ENCODE data around the gene ITGB7. TPM values are rescaled to one million over a fixed set of nuclear protein-coding genes. Genes with fewer than 3 reads are reported as not detected.
A peak's percentile ranks its signal among the peaks of the same experiment; 100 is the strongest.

ITGB7 gene
- total and polyA plus RNA-seq, 11 donors, result 0.12 to 11.6 (median 1.1) TPM

DNA sequence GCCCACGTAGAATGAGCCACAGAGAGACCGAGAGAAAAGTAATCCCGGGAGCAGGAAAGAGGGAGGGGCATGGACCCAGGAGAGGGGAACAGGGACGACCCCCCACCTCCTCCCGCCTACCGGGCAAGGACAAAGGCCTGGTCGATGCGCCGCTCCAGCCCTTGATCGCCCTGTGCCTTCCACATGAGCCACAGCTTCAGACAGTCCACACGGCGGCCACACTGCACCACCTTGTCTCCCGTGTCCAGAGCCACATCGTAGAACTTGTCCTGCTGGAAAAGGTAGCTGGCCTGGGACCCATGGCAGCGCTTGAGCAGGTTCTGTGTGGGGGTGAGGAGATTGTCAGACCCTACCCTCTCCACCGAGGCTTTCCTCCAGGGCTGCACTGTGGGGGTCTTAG lies 47.1 kb downstream of the ITGB7 start:
- no peak overlapping the region for H3K27ac ChIP-seq
- peaks cover 0 to 9% (median 1%) of the 10 kb centered on the region in 12 donors for H3K4me1 ChIP-seq
- H3K9me3 ChIP-seq, result no peaks in the 10 kb centered on the region
- H3K36me3 ChIP-seq, result peaks cover 0 to 25% (median 4%) of the 10 kb centered on the region in 9 donors
- H3K4me3 ChIP-seq, result no peak overlapping the region
- TF ChIP-seq, protein P1, sequence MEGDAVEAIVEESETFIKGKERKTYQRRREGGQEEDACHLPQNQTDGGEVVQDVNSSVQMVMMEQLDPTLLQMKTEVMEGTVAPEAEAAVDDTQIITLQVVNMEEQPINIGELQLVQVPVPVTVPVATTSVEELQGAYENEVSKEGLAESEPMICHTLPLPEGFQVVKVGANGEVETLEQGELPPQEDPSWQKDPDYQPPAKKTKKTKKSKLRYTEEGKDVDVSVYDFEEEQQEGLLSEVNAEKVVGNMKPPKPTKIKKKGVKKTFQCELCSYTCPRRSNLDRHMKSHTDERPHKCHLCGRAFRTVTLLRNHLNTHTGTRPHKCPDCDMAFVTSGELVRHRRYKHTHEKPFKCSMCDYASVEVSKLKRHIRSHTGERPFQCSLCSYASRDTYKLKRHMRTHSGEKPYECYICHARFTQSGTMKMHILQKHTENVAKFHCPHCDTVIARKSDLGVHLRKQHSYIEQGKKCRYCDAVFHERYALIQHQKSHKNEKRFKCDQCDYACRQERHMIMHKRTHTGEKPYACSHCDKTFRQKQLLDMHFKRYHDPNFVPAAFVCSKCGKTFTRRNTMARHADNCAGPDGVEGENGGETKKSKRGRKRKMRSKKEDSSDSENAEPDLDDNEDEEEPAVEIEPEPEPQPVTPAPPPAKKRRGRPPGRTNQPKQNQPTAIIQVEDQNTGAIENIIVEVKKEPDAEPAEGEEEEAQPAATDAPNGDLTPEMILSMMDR (IDR thresholded peaks at IDR 0.05), result no peak
- TF ChIP-seq POLR2A (IDR thresholded peaks at IDR 0.05), result no peak
- ATAC-seq, result peak in 1 of 4 donors; percentile 21
- 82 to 91% (median 90%) methylated on average over 16 of the region's 16 CpGs for WGBS, 4 donors
- intact Hi-C loops (cut with DNase I), result loop anchor here in 9 of 10 donors (1.0 to 5.0 kb wide), 9 partner anchors 18 to 127 kb away; no protein-coding TSS in a partner anchor
- H3K27me3 ChIP-seq, result no peaks in the 10 kb centered on the region
- DNase-seq, result no peak

DNA sequence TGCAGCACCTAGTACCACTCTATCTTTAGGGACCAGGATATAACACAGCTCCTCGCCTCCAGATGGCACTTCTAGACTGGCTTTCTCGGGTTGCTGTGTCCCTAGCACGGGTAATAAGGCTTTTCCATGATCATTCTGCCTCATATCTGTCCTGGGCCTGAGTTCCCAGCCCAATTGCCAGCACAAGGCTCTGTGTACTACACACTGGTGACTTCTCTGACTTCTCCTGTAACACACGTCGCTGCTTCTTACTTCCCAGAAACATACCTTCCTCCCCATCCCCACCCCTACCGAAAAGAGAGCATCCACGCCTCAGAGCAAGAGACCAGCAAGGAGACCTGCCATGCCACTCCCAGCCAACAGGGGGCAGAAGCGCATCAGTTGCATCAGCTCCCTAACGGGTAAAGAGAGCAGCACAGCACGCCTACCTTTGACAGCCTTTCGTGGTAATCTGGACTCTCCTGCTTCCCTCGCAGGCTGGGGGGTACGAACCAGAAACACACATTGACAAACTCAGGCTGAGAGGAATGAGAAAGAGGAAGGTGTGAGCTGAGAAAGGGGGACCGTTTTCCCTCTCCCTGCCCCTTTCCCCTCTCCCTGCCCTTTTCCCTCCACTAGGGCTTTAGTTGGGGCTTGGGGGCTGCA lies 47.7 kb downstream of the ITGB7 start:
- H3K27me3 ChIP-seq, result no peaks in the 10 kb centered on the region
- WGBS, 4 donors, result 18 to 28% (median 20%) methylated on average over 14 of the region's 14 CpGs
- peaks cover 0 to 25% (median 4%) of the 10 kb centered on the region in 9 donors for H3K36me3 ChIP-seq
- DNase-seq (peak; percentile 72 to 90 (median 81)), ATAC-seq (peak; percentile 39 to 87 (median 84))
- no peak for TF ChIP-seq POLR2A (IDR thresholded peaks at IDR 0.05)
- TF ChIP-seq, protein P1 (IDR thresholded peaks at IDR 0.05), result peak; percentile 88 to 98 (median 94)
- H3K4me3 ChIP-seq, result no peak overlapping the region
- H3K9me3 ChIP-seq, result no peaks in the 10 kb centered on the region
- intact Hi-C loops (cut with DNase I), result loop anchor here in 6 of 10 donors (1.0 to 5.0 kb wide), 8 partner anchors 19 to 128 kb away; no protein-coding TSS in a partner anchor
- peaks cover 0 to 9% (median 1%) of the 10 kb centered on the region in 12 donors for H3K4me1 ChIP-seq
- no peak overlapping the region for H3K27ac ChIP-seq

DNA sequence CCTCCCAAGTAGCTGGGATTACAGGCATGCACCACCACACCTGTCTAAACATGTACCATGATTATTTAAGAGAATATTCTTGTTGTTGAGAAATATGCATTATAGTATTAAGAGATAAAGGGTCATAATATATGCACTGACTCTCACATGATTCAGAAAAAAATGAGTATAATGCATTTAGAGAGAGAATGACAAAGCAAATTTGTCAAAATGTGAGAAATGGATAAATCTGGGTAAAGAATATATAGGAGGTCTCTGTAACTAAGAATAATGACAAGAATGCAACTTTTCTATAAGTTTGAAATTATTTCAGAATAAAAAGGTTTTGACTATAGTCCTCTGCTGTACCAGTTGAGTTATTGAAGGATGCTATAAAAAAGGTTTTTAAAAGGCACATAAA lies 54.7 kb downstream of the ITGB7 start:
- Histone ChIP-seq H3K27me3 (no peaks in the 10 kb centered on the region), H3K36me3 (peaks cover 0 to 6% (median 0%) of the 10 kb centered on the region in 9 donors), H3K4me3 (no peak overlapping the region), H3K4me1 (peaks cover 0 to 5% (median 0%) of the 10 kb centered on the region in 12 donors), H3K9me3 (no peaks in the 10 kb centered on the region), H3K27ac (no peak overlapping the region)
- TF ChIP-seq POLR2A (IDR thresholded peaks at IDR 0.05), result no peak
- TF ChIP-seq, protein P1 (IDR thresholded peaks at IDR 0.05), result no peak
- intact Hi-C loops (cut with DNase I), result loop anchor here in 1 of 10 donors (5.0 kb wide), 1 partner anchor 35 kb away; no protein-coding TSS in a partner anchor
- ATAC-seq, result no peak
- DNase-seq, result no peak

DNA sequence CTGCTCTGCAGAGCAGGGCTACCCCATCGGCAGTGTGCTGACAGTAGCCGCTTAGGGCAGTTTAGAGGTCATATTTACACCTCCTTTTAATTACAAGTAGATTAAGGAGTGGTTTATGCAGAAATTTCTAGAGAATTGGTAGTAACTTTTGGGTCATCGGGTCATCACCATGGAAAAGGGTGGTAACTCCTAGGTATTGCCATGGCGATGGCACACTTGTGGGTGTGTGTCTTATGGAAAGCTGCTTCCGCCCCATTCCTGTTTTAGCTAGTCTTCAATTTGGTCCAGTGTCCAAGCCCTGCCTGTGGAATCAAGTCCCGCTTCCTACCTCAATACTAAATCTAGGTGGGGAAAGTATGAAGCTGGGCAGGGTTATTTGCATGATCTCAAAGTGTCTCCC lies 56.0 kb downstream of the ITGB7 start:
- H3K27ac ChIP-seq, result no peak overlapping the region
- TF ChIP-seq, protein P1 (IDR thresholded peaks at IDR 0.05), result no peak
- no peak for TF ChIP-seq POLR2A (IDR thresholded peaks at IDR 0.05)
- intact Hi-C loops (cut with DNase I), result loop anchor here in 1 of 10 donors (5.0 kb wide), 1 partner anchor 34 kb away; no protein-coding TSS in a partner anchor
- ATAC-seq (no peak), DNase-seq (no peak)
- no peaks in the 10 kb centered on the region for H3K27me3 ChIP-seq
- WGBS, 4 donors, result 88 to 94% (median 91%) methylated on average over 6 of the region's 6 CpGs
- no peaks in the 10 kb centered on the region for H3K9me3 ChIP-seq
- H3K4me1 ChIP-seq, result peaks cover 0 to 5% (median 0%) of the 10 kb centered on the region in 12 donors
- no peaks in the 10 kb centered on the region for H3K36me3 ChIP-seq
- no peak overlapping the region for H3K4me3 ChIP-seq
